ENCODE measurements around the gene THOC2. TPM values are rescaled to one million over a fixed set of nuclear protein-coding genes. Genes with fewer than 3 reads are reported as not detected.

Gene THOC2
- total and polyA plus RNA-seq, 12 donors: 30.0 to 106 (median 63.2) TPM

DNA sequence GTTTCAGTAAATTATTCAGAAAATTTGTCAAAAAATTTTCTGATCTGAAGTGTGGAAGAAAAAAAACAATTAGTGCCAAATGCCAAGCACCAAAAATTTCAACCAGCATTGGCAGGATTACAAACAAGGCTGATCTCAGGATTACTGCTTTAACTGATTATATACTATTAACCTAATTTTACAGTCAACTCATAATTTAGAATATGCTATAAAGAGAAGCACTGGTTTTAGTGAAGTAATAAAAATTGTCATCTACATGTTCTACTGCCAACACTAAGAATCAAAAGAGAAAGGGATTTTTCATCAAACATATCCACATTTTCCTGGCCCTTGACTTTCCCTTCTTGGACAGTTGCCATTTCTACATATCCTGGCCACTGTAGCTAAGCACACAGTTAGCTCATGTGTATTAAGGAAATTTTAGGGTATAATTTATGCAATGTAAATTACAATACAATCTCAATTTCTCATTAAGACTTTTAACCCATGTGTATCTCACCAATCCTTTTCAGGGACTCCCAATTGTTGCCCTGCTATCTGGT, 33.8 kb downstream of the THOC2 start:
- TF ChIP-seq, protein P1, sequence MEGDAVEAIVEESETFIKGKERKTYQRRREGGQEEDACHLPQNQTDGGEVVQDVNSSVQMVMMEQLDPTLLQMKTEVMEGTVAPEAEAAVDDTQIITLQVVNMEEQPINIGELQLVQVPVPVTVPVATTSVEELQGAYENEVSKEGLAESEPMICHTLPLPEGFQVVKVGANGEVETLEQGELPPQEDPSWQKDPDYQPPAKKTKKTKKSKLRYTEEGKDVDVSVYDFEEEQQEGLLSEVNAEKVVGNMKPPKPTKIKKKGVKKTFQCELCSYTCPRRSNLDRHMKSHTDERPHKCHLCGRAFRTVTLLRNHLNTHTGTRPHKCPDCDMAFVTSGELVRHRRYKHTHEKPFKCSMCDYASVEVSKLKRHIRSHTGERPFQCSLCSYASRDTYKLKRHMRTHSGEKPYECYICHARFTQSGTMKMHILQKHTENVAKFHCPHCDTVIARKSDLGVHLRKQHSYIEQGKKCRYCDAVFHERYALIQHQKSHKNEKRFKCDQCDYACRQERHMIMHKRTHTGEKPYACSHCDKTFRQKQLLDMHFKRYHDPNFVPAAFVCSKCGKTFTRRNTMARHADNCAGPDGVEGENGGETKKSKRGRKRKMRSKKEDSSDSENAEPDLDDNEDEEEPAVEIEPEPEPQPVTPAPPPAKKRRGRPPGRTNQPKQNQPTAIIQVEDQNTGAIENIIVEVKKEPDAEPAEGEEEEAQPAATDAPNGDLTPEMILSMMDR (IDR thresholded peaks at IDR 0.05): no peak
- no peak for TF ChIP-seq POLR2A (IDR thresholded peaks at IDR 0.05)
- H3K4me1 ChIP-seq (replicated peaks in 1 of 2): no peaks in the 10 kb centered on the region
- H3K36me3 ChIP-seq (replicated peaks in 1 of 2): no peaks in the 10 kb centered on the region
- no peak overlapping the region for H3K4me3 ChIP-seq
- H3K9me3 ChIP-seq (replicated peaks in 1 of 3): no peaks in the 10 kb centered on the region
- intact Hi-C loops (cut with DNase I): no loop called here
- no peaks in the 10 kb centered on the region for H3K27me3 ChIP-seq
- no peak overlapping the region for H3K27ac ChIP-seq
- peak in 1 of 7 donors; percentile 2 for DNase-seq

- Histone ChIP-seq H3K4me3 (no peak overlapping the region), H3K9me3 (replicated peaks in 1 of 3) (no peaks in the 10 kb centered on the region), H3K36me3 (replicated peaks in 1 of 2) (no peaks in the 10 kb centered on the region), H3K27ac (no peak overlapping the region), H3K27me3 (no peaks in the 10 kb centered on the region), H3K4me1 (replicated peaks in 1 of 2) (no peaks in the 10 kb centered on the region)
- intact Hi-C loops (cut with DNase I): no loop called here
- 53 to 87% (median 71%) methylated on average over 2 of the region's 2 CpGs for WGBS, 4 donors
- TF ChIP-seq, protein P1 (IDR thresholded peaks at IDR 0.05): no peak
- no peak for TF ChIP-seq POLR2A (IDR thresholded peaks at IDR 0.05)
- no peak for DNase-seq
Measured at GRCh38 chrX:123696334-123696733, 36.5 kb downstream of the THOC2 start.

DNA sequence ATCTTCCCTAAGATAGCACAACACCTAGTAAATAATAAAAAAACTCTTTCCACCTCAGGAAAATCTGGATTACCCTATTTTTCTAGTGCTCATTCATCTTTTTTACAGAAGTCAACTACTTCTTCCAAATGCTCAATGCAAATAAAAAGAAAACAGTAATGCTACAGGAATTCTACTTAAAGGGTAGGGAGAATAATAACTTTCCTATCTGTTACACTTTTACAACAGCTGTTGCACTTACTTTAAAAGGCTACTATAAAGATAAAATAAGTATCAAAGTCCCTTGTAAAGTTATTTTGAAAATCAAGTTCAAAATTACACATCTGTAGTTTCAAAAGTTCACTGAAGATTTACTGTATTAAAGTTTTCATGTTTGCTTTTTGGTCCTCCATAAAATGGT, 37.6 kb downstream of the THOC2 start:
- intact Hi-C loops (cut with DNase I): no loop called here
- H3K27me3 ChIP-seq: no peaks in the 10 kb centered on the region
- H3K9me3 ChIP-seq (replicated peaks in 1 of 3): no peaks in the 10 kb centered on the region
- no peaks in the 10 kb centered on the region for H3K36me3 ChIP-seq (replicated peaks in 1 of 2)
- H3K4me3 ChIP-seq: no peak overlapping the region
- no peak for DNase-seq
- H3K27ac ChIP-seq: no peak overlapping the region
- H3K4me1 ChIP-seq (replicated peaks in 1 of 2): no peaks in the 10 kb centered on the region
- TF ChIP-seq POLR2A (IDR thresholded peaks at IDR 0.05): no peak

DNA sequence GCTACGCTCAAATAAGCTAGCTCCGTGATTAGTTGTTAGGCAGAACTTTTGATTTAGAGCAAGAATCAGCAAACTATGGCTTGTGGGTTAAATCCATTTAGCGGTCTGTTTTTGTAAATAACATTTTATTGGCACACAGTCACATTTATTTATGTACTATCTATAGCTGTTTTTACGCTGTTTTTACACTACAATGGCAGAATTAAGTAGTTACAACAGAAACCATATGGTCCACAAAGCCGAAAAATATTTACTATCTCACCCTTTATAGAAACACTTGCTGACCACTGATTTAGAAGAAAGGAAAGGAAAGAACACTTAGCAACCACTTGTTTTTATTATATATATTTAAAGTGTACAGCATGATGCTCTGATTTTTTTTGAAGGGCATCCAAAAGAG, 41.1 kb downstream of the THOC2 start:
- H3K9me3 ChIP-seq (replicated peaks in 1 of 3): no peaks in the 10 kb centered on the region
- no peak overlapping the region for H3K27ac ChIP-seq
- TF ChIP-seq, protein P1 (IDR thresholded peaks at IDR 0.05): no peak
- no peak for TF ChIP-seq POLR2A (IDR thresholded peaks at IDR 0.05)
- DNase-seq: no peak
- intact Hi-C loops (cut with DNase I): no loop called here
- H3K4me1 ChIP-seq (replicated peaks in 1 of 2): no peaks in the 10 kb centered on the region
- H3K4me3 ChIP-seq: no peak overlapping the region
- H3K36me3 ChIP-seq (replicated peaks in 1 of 2): no peaks in the 10 kb centered on the region
- no peaks in the 10 kb centered on the region for H3K27me3 ChIP-seq
- 81 to 98% (median 88%) methylated on average over 5 of the region's 5 CpGs for WGBS, 4 donors

DNA sequence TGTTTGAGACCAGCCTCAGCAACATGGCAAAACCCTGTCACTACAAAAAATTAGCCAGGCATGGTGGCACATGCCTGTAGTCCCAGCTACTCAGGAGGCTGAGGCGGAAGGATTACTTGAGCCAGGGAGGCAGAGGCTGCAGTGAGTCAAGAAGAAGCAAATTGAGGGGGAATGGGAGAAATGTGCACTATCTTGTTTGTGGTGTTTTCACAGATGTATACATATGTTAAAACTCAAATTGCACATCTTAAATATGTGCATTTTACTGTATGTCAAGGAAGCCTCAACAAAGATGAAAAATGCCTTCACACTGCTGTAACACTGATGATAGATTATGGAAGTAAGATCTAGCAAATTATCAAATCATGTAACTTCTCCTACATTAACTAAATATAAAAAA, 44.3 kb downstream of the THOC2 start:
- Histone ChIP-seq H3K27me3 (no peaks in the 10 kb centered on the region), H3K27ac (no peak overlapping the region), H3K4me1 (replicated peaks in 1 of 2) (no peaks in the 10 kb centered on the region), H3K36me3 (replicated peaks in 1 of 2) (no peaks in the 10 kb centered on the region), H3K9me3 (replicated peaks in 1 of 3) (no peaks in the 10 kb centered on the region), H3K4me3 (no peak overlapping the region)
- no peak for DNase-seq
- no peak for TF ChIP-seq POLR2A (IDR thresholded peaks at IDR 0.05)
- TF ChIP-seq, protein P1 (IDR thresholded peaks at IDR 0.05): no peak
- intact Hi-C loops (cut with DNase I): no loop called here
- 71 to 100% (median 86%) methylated on average over 1 of the region's 1 CpG for WGBS, 4 donors

Measured in adrenal gland (tissue), 12 donors.